Adrenal gland (tissue), 12 donors: Measurements from ENCODE around the gene SIRPD. TPM values are rescaled to one million over a fixed set of nuclear protein-coding genes. Genes with fewer than 3 reads are reported as not detected.

Experiments
- DNase-seq, 7 donors: peaks; one replicate each; pipeline ENCODE4 v3.0.0-alpha.2; 2019 to 2020
- H3K27ac ChIP-seq, 5 donors: fragments of 200-600 bp; sonication (generic) in 4 of 5; 1 replicate in 3 of 5; 2 replicates in 2 of 5; pipeline versions ENCODE4 v1.5.1 to v1.8.0; 2016 to 2020; ENCODE audit warnings: mild to moderate bottlenecking in 1 of 5
- H3K27me3 ChIP-seq: fragments of 200-600 bp; 2 replicates; pipeline ENCODE4 v1.8.0; 2021
- H3K36me3 ChIP-seq, 2 donors: fragments of 200-600 bp; replicated peaks in 1 of 2; 1 replicate in 1 of 2; 2 replicates in 1 of 2; pipeline versions ENCODE4 v1.5.1 to v1.8.0; 2018 to 2022
- H3K4me1 ChIP-seq, 2 donors: fragments of 200-600 bp; replicated peaks in 1 of 2; 1 replicate in 1 of 2; 2 replicates in 1 of 2; pipeline versions ENCODE4 v1.5.1 to v1.8.0; 2018 to 2021
- H3K4me3 ChIP-seq, 4 donors: fragments of 200-600 bp; sonication (generic) in 3 of 4; one replicate each; pipeline ENCODE4 v1.5.1; 2016 to 2018
- H3K9me3 ChIP-seq, 3 donors: fragments of 200-600 bp; sonication (generic) in 1 of 3; replicated peaks in 1 of 3; 1 replicate in 2 of 3; 2 replicates in 1 of 3; pipeline versions ENCODE4 v1.5.1 to v1.8.0; 2016 to 2021
- CTCF ChIP-seq, 6 experiments: fragments of 450-650 bp in 4 of 6; fragments of 200-600 bp in 2 of 6; sonication (generic) in 1 of 6; IDR thresholded peaks; 1 replicate in 5 of 6; 2 replicates in 1 of 6; pipeline versions ENCODE4 v1.5.1 to v1.8.0; 2016 to 2021; ENCODE audit warnings: antibody characterized with exemption in 6 of 6, mild to moderate bottlenecking in 2 of 6, moderate library complexity in 1 of 6
- POLR2A ChIP-seq, 2 donors: fragments of 450-650 bp; IDR thresholded peaks; one replicate each; pipeline ENCODE4 v1.6.1; 2017; ENCODE audit warnings: antibody characterized with exemption in 2 of 2, mild to moderate bottlenecking in 2 of 2, moderate library complexity in 1 of 2
- WGBS, 4 donors: extraction: QIAGEN DNeasy Blood & Tissue Kit in 2 of 4; methylation state at CpG; one replicate each; pipeline versions ENCODE4 v1.1.5 to v1.1.7; 2013 to 2017; 5-methylcytosine and 5-hydroxymethylcytosine counted together
- intact Hi-C, 2 donors: fragments of 100-400 bp; cut with DNase I; formaldehyde crosslinking; loops; one replicate each; pipeline versions ENCODE4 v1.14.1 to v1.15.0; 2022 to 2023
- polyA plus RNA-seq, 3 donors: library from polyadenylated mRNA; stranded (reverse); fragments of 200-250 nt in 2 of 3; fragments of 350-450 nt in 1 of 3; fragmentation: Illumina TruSeq in 1 of 3; extraction: RNeasy Lipid Tissue Mini Kit (QIAGEN cat#74804) in 1 of 3; gene quantifications; one replicate each; pipeline ENCODE4 v1.2.3, GENCODE V29; 2013 to 2014
- total RNA-seq, 9 donors: library from RNA; depleted of rRNA in 4 of 9; stranded (reverse); fragments of >200 nt in 4 of 9; fragments of 120-200 nt in 1 of 9; fragmentation: NEBNext Ultra II Directional in 1 of 9; extraction: Animal tissue kit (Norgen Biotek cat#: 25700) in 1 of 9; gene quantifications; one replicate each; pipeline versions ENCODE4 v1.1.0 to v1.2.4, GENCODE V29; 2013 to 2023
- donor health status: healthy with polysubstance abuse.
- donor health status: Bipolar disorder and iron deficiency.
- donor health status: DM: yes; HTN: yes; CAD: no.
- donor health status: DM: no; HTN: no; CAD: no.
- donor health status: DM: no; HTN: no; CAD: no.
- donor health status: DM: yes; HTN: yes; CAD: no.

The SIRPD gene
- total and polyA plus RNA-seq, 12 donors, result 0.43 to 3.3 (median 1.5) TPM; not detected in 9

GRCh38 chr20:1528811-1529210 lies 28.7 kb downstream of the SIRPD start:
- WGBS, 4 donors, result 13 to 29% (median 18%) methylated on average over 1 of the region's 1 CpG

GRCh38 chr20:1527923-1528322 lies 29.6 kb downstream of the SIRPD start:
- Histone ChIP-seq H3K4me3 (no peak overlapping the region), H3K9me3 (no peaks in the 10 kb centered on the region), H3K36me3 (no peaks in the 10 kb centered on the region), H3K4me1 (no peaks in the 10 kb centered on the region), H3K27ac (no peak overlapping the region), H3K27me3 (no peaks in the 10 kb centered on the region)
- no peak for DNase-seq
- no peak for TF ChIP-seq CTCF (IDR thresholded peaks at IDR 0.05)
- no peak for TF ChIP-seq POLR2A (IDR thresholded peaks at IDR 0.05)
- intact Hi-C loops, result no loop called here

More at GRCh38 chr20:1528811-1529210, 28.7 kb downstream of the SIRPD start:
- TF ChIP-seq CTCF (IDR thresholded peaks at IDR 0.05) (no peak), POLR2A (IDR thresholded peaks at IDR 0.05) (no peak)
- Histone ChIP-seq H3K36me3 (no peaks in the 10 kb centered on the region), H3K4me3 (no peak overlapping the region), H3K4me1 (no peaks in the 10 kb centered on the region), H3K27ac (no peak overlapping the region), H3K27me3 (no peaks in the 10 kb centered on the region), H3K9me3 (no peaks in the 10 kb centered on the region)
- intact Hi-C loops, result no loop called here
- no peak for DNase-seq

DNA sequence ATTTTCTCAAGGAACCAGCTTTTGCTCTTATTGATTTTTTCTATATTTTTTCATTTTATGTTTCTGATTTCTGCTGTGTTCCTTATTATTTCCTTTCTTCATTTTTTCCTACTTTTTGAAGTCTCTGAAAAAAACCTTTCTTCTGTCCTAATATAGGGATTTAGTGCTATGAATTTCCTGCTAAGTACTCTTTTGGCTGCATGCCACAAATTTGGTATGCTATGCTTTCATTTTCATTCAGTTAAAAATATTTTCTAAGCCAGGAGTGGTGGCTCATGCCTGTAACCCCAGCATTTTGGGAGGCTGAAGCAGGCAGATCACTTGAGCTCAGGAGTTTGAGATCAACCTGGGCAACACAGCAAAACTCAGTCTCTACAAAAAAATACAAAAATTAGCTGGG lies 30.6 kb downstream of the SIRPD start:
- TF ChIP-seq POLR2A (IDR thresholded peaks at IDR 0.05) (no peak), CTCF (IDR thresholded peaks at IDR 0.05) (no peak)
- no peak for DNase-seq
- Histone ChIP-seq H3K36me3 (no peaks in the 10 kb centered on the region), H3K27me3 (no peaks in the 10 kb centered on the region), H3K4me1 (no peaks in the 10 kb centered on the region), H3K4me3 (no peak overlapping the region), H3K27ac (no peak overlapping the region), H3K9me3 (no peaks in the 10 kb centered on the region)
- intact Hi-C loops, result no loop called here

DNA sequence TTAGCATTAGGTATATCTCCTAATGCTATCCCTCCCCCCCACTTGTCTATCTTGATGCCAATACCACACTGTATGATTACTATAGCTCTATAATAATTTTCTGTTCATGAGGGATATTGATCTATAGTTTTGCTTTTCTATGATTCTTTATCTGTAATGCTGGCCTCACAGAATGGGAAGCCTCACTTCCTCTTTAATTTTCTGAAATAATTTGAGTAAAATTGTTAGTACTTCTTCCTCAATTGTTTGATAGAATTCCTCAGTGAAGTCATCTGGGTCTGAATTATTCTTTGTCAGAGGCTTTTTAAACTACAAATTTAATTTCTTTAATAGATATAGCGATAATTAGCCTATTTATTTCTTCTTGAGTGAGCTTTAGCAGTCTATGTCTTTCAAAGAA lies 31.2 kb downstream of the SIRPD start:
- no peaks in the 10 kb centered on the region for H3K4me1 ChIP-seq
- no peaks in the 10 kb centered on the region for H3K9me3 ChIP-seq
- TF ChIP-seq CTCF (IDR thresholded peaks at IDR 0.05), result no peak
- TF ChIP-seq POLR2A (IDR thresholded peaks at IDR 0.05), result no peak
- no peaks in the 10 kb centered on the region for H3K27me3 ChIP-seq
- H3K4me3 ChIP-seq, result no peak overlapping the region
- intact Hi-C loops, result no loop called here
- H3K27ac ChIP-seq, result no peak overlapping the region
- no peaks in the 10 kb centered on the region for H3K36me3 ChIP-seq
- WGBS, 4 donors, result 69 to 85% (median 78%) methylated on average over 1 of the region's 1 CpG
- no peak for DNase-seq
